ENCODE measurements around the gene TGFBR1.

- TF ChIP-seq CTCF (IDR thresholded peaks at IDR 0.05) (no peak), POLR2A (IDR thresholded peaks at IDR 0.05) (no peak)
These were observed 21.9 kb upstream of the TGFBR1 start for GRCh38 chr9:99083051-99083450.
